ENCODE measurements around the gene KCNH4.
A peak's percentile ranks its signal among the peaks of the same experiment; 100 is the strongest.
"Not testable (repeated sequence)": the region's sequence is repeated elsewhere in the genome, so short reads cannot be mapped to it uniquely, and the experiment has no call there.

The KCNH4 gene

GRCh38 chr17:42180922-42181850 lies at the start of gene KCNH4:
TSS of gene KCNH4 (minus strand) at chr17:42181142. CDS start at chr17:42180945, 197 bp downstream.
- peak in 52 of 56 donors; percentile 10 to 96 (median 76) for DNase-seq

- no peak for DNase-seq
Observed at GRCh38 chr17:42230225-42230624, 49.3 kb upstream of the KCNH4 start.

- DNase-seq = no peak
Observed at GRCh38 chr17:42227849-42228700, 47.1 kb upstream of the KCNH4 start.

- no peak for DNase-seq
Observed at GRCh38 chr17:42225646-42226045, 44.7 kb upstream of the KCNH4 start.

- DNase-seq = no peak
Observed at GRCh38 chr17:42224651-42225050, 43.7 kb upstream of the KCNH4 start.

- peak in 13 of 56 donors; percentile 2 to 40 (median 7) for DNase-seq
Observed at GRCh38 chr17:42221886-42222745, 41.2 kb upstream of the KCNH4 start.

GRCh38 chr17:42219280-42219679 lies 38.3 kb upstream of the KCNH4 start:
- DNase-seq = not testable (repeated sequence)

- no peak for DNase-seq
Observed at GRCh38 chr17:42214156-42214555, 33.2 kb upstream of the KCNH4 start.

GRCh38 chr17:42212382-42212781 lies 31.4 kb upstream of the KCNH4 start:
- DNase-seq = no peak

GRCh38 chr17:42211921-42212341 lies 31.0 kb upstream of the KCNH4 start:
- DNase-seq = peak in 53 of 56 donors; percentile 12 to 86 (median 63)

- no peak for DNase-seq
Observed at GRCh38 chr17:42210046-42210445, 29.1 kb upstream of the KCNH4 start.

GRCh38 chr17:42206153-42206612 lies 25.2 kb upstream of the KCNH4 start:
- not testable (repeated sequence) for DNase-seq

- no peak for DNase-seq
Observed at GRCh38 chr17:42203354-42203753, 22.4 kb upstream of the KCNH4 start.

- no peak for DNase-seq
Observed at GRCh38 chr17:42202696-42203095, 21.8 kb upstream of the KCNH4 start.

GRCh38 chr17:42202159-42202558 lies 21.2 kb upstream of the KCNH4 start:
- no peak for DNase-seq

- DNase-seq = no peak
Observed at GRCh38 chr17:42201458-42201772, 20.5 kb upstream of the KCNH4 start.

GRCh38 chr17:42200706-42201457 lies 19.9 kb upstream of the KCNH4 start:
- peak in 23 of 56 donors; percentile 2 to 52 (median 20) for DNase-seq

GRCh38 chr17:42199416-42200011 lies 18.6 kb upstream of the KCNH4 start:
- no peak for DNase-seq

GRCh38 chr17:42198897-42199296 lies 18.0 kb upstream of the KCNH4 start:
- no peak for DNase-seq
